ENCODE measurements around the gene NAALADL2.

GRCh38 chr3:175608911-175609310 is 749.8 kb downstream of the NAALADL2 start:
- TF ChIP-seq POLR2A (IDR thresholded peaks at IDR 0.05; ENCODE audit: insufficient read depth in 1 of 2, low read depth in 2 of 2, low read length in 2 of 2) (no peak), TCF7 (IDR thresholded peaks at IDR 0.05; ENCODE audit: low read depth) (no peak), EZH2 (conservative IDR thresholded peaks at IDR 0.05; ENCODE audit: low read depth, low read length) (no peak), ZBTB14 (CRISPR knock-in tag; IDR thresholded peaks at IDR 0.05) (no peak), CERS6 (CRISPR knock-in tag; IDR thresholded peaks at IDR 0.05) (no peak), ELF1 (CRISPR knock-in tag; IDR thresholded peaks at IDR 0.05) (no peak), HDAC6 (IDR thresholded peaks at IDR 0.05; ENCODE audit: low read depth, low read length) (no peak), PRPF4 (IDR thresholded peaks at IDR 0.05; ENCODE audit: low read depth, low read length, poor library complexity, severe bottlenecking) (no peak), ZNF274 (CRISPR knock-in tag; IDR thresholded peaks at IDR 0.05) (no peak), HNF4A (CRISPR knock-in tag; IDR thresholded peaks at IDR 0.05) (no peak), MAX (IDR thresholded peaks at IDR 0.05) (no peak), ZNF615 (CRISPR knock-in tag; IDR thresholded peaks at IDR 0.05; ENCODE audit: borderline replicate concordance) (no peak), ZNF292 (CRISPR knock-in tag; IDR thresholded peaks at IDR 0.05; ENCODE audit: borderline replicate concordance, low read depth) (no peak)
